Stimulated activated memory B cell treated with anti-CD40 and anti-IgM and Interleukin-4, amounts not matched to agents 10 μg/mL and 1 μg/mL and 100 μg/mL, for 72 hours (primary cell): ENCODE measurements around the gene SLC17A7.

Experiments
- ATAC-seq: fragments of 150-1000 bp; cut with Tn5 transposase; 2 replicates; pipeline ENCODE4 v1.10.0; 2021
- H3K27ac Mint-ChIP-seq: one replicate; pipeline ENCODE4 v1.8.0; 2022; ENCODE audit warnings: mild to moderate bottlenecking, mixed read lengths
- H3K27me3 Mint-ChIP-seq: one replicate; pipeline ENCODE4 v1.8.0; 2022; ENCODE audit warnings: mixed read lengths
- H3K36me3 Mint-ChIP-seq: one replicate; pipeline ENCODE4 v1.8.0; 2022; ENCODE audit warnings: mixed read lengths
- H3K4me1 Mint-ChIP-seq: one replicate; pipeline ENCODE4 v1.8.0; 2022; ENCODE audit warnings: mixed read lengths
- H3K4me3 Mint-ChIP-seq: one replicate; pipeline ENCODE4 v1.8.0; 2022; ENCODE audit warnings: mild to moderate bottlenecking, moderate library complexity, mixed read lengths
- H3K9me3 Mint-ChIP-seq: one replicate; pipeline ENCODE4 v1.8.0; 2022; ENCODE audit warnings: mixed read lengths

SLC17A7 gene

DNA sequence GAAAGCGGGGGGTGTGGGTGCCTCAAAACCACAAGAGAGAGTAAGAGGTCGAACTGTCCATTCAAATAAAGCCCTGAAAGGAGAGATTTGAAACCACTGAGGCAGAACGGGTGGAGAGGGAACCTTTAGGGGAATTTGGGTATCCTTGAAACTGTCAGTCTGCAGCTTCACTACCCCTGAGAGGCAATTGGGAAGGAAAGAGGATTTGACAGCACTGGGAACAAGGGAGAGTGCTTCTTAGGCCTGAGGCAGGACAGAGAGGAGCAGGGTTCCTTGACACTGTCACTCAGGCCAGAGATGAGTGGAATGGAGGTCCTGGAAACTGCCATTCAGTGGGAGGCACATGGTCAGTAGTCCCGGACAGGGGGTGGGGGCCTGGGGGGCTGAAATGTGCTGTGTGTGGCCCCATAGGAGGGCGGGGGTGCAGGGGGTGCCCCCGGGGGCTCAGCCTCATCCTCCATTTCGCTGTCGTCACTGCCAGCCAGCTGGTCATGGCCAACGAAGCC lies 11.1 kb downstream of the SLC17A7 start:
- Mint-ChIP-seq H3K27ac (no peak overlapping the region), H3K4me3 (no peak overlapping the region), H3K27me3 (peaks cover 99% of the 10 kb centered on the region), H3K9me3 (no peaks in the 10 kb centered on the region), H3K4me1 (peaks cover 68% of the 10 kb centered on the region), H3K36me3 (no peaks in the 10 kb centered on the region)
- no peak for ATAC-seq

DNA sequence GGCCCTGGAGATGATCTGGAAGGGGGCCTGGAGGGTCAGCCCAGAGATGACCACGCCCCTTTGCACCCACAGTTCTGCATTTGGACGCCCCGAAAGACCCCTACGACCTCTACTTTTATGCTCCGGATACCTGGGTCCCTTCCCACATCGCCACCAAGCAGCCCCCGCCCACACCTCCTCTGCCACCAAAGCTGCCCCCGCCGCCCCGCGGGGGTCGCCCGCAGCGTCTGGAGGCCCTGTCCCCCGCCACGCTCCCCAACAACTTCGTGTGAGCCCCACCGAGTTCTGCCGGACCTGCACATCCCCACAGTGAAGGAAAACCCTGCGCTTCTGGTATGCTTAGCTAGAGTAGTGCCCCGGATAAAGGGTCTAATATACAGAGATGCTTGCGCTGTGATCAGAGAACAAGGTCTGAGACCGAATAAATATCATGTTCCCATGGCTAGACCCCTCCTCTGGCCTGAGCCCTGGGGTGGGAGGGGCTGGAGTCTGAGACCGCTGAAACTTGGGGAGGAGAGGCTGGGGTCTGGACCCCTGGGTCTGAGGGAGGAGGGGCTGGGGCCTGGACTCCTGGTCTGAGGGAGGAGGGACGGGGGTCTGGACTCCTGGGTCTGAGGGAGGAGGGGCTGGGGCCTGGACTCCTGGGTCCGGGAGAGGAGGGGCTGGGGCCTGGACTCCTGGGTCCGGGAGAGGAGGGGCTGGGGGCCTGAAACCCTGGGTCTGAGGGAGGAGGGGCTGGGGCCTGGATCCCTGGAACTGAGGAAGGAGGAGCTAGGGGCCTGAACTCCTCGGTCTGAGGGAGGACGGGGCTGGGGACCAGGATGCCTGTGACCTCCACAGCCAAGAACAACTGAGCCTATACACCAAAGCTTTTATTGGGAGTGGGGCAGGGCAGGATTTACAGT lies 12.5 kb downstream of the SLC17A7 start:
- H3K27me3 Mint-ChIP-seq, result peaks cover 100% of the 10 kb centered on the region
- peaks cover 71% of the 10 kb centered on the region for H3K4me1 Mint-ChIP-seq
- peak overlapping the region; percentile 42 for H3K4me3 Mint-ChIP-seq
- ATAC-seq, result no peak
- no peaks in the 10 kb centered on the region for H3K9me3 Mint-ChIP-seq
- no peaks in the 10 kb centered on the region for H3K36me3 Mint-ChIP-seq
- H3K27ac Mint-ChIP-seq, result no peak overlapping the region

DNA sequence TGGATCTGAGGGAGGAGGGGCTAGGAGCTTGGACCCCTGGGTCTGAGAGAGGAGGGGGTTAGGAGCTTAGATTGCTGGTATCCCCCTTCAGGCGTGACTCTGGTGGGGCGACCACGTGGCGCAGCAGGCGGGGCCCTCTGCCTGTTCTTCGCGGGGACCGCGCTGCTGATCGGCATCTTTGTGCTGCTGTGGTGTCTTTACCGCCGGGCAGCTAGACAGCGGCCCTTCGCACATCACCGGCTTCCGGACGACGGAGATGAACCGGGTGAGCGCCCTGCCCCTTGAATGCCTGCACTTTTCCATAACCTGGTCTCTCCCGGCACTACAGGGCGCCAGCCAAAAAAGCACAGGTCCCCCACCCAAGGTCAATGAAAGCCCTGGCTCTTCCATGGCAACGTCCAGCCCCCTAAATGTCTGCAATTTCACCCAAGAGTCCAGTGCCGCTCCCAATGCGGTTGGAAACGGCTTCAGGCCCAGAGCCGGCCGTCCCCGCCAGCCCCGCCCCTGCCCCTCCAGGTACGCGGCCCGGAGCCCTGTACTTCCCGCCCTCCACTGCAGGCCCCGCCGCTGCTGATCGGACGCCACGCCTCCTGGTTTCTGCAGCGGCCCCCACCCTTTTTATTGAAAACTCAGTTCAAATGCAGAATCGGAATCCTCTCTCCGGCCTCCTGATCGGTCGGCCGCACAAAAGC lies 13.3 kb downstream of the SLC17A7 start:
- Mint-ChIP-seq H3K4me3 (peak overlapping the region; percentile 42), H3K4me1 (peaks cover 73% of the 10 kb centered on the region), H3K27ac (peak overlapping the region; percentile 53), H3K36me3 (no peaks in the 10 kb centered on the region), H3K9me3 (no peaks in the 10 kb centered on the region), H3K27me3 (peaks cover 100% of the 10 kb centered on the region)
- peak; percentile 59 for ATAC-seq

DNA sequence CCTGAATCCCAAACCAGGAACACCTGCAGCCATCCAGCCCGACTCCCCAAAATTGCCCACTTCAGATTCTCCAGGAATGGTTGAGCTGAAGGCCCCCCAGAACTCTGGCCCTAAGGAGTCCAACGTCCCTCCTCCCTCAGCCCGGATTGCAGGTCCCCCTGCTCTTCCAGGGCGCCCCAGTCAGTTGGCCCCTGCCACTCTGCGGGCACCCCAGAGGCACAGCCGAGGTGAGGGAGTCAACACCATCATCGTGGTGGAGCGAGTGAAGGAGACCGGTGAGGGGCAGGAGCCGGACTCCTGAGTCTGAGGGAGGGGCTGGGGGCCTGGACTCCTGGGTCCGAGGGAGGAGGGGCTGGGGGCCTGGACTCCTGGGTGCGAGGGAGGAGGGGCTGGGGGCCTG lies 14.0 kb downstream of the SLC17A7 start:
- Mint-ChIP-seq H3K9me3 (no peaks in the 10 kb centered on the region), H3K36me3 (no peaks in the 10 kb centered on the region), H3K27me3 (peaks cover 100% of the 10 kb centered on the region), H3K4me1 (peaks cover 73% of the 10 kb centered on the region), H3K27ac (peak overlapping the region; percentile 53), H3K4me3 (peak overlapping the region; percentile 14)
- no peak for ATAC-seq

DNA sequence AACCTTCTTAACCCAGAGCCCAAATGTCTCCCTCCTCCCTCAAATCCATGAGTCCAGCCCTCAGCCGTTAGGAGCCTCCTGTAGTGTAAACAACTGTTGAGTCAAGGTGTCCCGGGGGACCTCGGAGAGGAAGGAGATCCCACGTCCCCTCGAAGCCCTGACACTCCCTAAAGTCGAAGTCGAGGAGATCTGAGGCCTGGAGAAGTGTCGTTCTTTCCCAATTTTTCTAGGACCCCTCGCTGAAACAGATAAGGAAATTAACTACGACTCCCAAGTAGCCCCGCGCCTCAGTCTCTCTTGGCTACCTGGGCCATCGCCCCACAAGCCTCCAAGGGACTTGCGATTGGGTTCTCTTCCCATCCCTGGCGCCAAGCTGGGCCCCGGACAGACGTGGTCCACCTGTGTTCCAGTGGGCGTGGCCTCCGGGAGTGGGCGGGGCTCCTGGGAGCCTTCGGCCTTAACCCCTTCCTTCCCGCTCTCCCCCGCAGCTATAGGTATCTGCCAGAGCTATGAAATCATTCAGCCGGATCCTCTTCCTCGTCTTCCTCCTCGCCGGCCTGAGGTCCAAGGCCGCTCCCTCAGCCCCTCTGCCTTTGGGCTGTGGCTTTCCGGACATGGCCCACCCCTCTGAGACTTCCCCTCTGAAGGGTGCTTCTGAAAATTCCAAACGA lies 15.3 kb downstream of the SLC17A7 start:
- Mint-ChIP-seq H3K27ac (peak overlapping the region; percentile 53), H3K27me3 (peaks cover 100% of the 10 kb centered on the region), H3K9me3 (no peaks in the 10 kb centered on the region), H3K4me1 (peaks cover 79% of the 10 kb centered on the region), H3K36me3 (no peaks in the 10 kb centered on the region), H3K4me3 (no peak overlapping the region)
- ATAC-seq, result no peak

DNA sequence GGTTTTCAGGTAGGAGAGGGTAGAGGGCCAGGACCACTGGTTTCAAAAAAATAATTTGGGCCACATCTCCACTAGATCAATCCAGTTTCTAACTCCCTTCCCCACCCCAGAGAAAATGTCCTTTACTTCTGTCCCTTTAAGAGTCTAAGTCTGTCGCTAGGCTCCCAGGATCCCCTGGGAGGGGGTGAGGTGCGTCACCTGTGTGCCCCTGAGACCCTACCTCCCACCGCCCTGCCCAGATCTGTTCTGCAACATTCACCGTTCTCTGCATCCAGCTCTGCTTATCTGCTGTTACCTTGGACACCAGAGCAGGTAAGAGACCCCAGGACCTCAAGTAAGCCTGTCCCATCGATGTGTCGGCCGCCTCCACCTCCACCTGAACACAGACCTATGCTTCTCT lies 16.1 kb downstream of the SLC17A7 start, which contains the start of gene GFY:
Gene GFY (plus strand): TSS at position 211 of the 400 bp plus-strand sequence. CDS start 1,043 bp downstream, outside the sequence.
- Mint-ChIP-seq H3K27me3 (peaks cover 100% of the 10 kb centered on the region), H3K4me1 (peaks cover 73% of the 10 kb centered on the region), H3K27ac (peak within 1 kb of the TSS; percentile 53), H3K4me3 (no peak within 1 kb of the TSS), H3K9me3 (no peaks in the 10 kb centered on the region), H3K36me3 (no peaks in the 10 kb centered on the region)
- no peak for ATAC-seq

DNA sequence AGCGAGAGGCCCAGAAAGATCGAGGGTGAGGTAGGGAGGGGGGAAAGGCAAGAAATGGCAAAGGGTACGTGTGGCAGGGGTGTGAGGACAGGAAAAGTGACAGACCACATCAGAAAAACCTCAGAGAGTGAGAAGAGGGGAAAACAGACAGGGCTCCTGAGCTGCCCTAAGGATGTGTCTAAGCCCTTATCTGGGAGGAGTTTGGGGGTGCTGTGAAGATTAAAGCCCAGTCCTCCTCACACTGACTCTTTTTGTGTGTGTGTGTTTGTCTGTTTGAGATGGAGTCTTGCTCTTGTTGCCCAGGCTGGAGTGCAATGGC lies 17.4 kb downstream of the SLC17A7 start:
- H3K27me3 Mint-ChIP-seq, result peaks cover 100% of the 10 kb centered on the region
- no peaks in the 10 kb centered on the region for H3K9me3 Mint-ChIP-seq
- H3K4me3 Mint-ChIP-seq, result no peak overlapping the region
- H3K36me3 Mint-ChIP-seq, result no peaks in the 10 kb centered on the region
- H3K4me1 Mint-ChIP-seq, result peaks cover 66% of the 10 kb centered on the region
- no peak for ATAC-seq
- H3K27ac Mint-ChIP-seq, result no peak overlapping the region

DNA sequence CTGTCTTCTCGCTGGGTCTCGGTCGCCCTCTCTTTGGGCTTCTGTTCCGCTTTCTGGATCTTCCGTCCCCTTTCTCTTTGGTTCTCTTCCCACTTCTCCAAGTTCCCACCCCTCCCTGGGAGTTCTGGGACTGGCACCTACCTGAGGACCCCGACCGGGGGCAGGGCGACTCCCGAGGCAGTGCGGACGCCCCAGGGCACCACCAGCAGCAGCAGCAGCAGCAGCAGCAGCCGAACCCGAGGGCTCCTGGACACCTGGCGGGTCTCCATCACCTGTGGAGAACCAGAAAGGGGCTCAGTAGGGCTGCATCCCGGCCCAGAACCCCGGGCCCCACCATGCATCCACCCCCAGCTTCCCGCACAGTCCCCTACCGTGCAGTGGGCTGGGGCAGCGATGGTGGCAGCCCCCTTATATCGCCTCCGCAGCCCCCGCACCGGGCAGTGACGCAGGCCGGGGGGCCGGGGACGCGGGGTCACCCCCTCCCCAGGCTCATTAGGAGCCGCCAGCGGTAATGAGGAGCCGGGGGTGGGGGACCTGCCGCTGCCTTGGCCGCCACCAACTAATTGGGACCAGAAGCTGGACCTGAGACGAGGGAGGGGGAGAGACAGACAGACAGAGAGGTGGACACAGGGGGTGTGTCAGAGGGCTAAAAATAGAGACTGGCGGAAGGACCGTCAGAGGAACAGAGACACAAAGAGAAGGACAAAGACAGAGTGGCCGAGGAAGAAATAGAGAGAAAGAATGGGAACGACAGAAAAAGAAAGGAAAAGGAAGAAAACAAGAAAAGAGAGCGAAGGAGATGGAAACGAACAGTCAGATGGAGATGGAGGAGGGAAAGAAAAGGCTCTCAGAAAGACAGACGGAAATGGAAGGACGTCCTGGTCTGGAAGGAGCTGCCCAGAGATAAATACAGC lies 18.0 kb downstream of the SLC17A7 start, which contains the start of gene PTH2:
Gene PTH2 (minus strand): TSS at position 371 of the 914 bp plus-strand sequence. CDS start 102 bp downstream, at position 269.
- no peaks in the 10 kb centered on the region for H3K9me3 Mint-ChIP-seq
- H3K36me3 Mint-ChIP-seq, result no peaks in the 10 kb centered on the region
- H3K4me3 Mint-ChIP-seq, result peak within 1 kb of the TSS; percentile 72
- H3K27me3 Mint-ChIP-seq, result peaks cover 100% of the 10 kb centered on the region
- no peak within 1 kb of the TSS for H3K27ac Mint-ChIP-seq
- ATAC-seq, result peak; percentile 4
- H3K4me1 Mint-ChIP-seq, result peaks cover 62% of the 10 kb centered on the region

DNA sequence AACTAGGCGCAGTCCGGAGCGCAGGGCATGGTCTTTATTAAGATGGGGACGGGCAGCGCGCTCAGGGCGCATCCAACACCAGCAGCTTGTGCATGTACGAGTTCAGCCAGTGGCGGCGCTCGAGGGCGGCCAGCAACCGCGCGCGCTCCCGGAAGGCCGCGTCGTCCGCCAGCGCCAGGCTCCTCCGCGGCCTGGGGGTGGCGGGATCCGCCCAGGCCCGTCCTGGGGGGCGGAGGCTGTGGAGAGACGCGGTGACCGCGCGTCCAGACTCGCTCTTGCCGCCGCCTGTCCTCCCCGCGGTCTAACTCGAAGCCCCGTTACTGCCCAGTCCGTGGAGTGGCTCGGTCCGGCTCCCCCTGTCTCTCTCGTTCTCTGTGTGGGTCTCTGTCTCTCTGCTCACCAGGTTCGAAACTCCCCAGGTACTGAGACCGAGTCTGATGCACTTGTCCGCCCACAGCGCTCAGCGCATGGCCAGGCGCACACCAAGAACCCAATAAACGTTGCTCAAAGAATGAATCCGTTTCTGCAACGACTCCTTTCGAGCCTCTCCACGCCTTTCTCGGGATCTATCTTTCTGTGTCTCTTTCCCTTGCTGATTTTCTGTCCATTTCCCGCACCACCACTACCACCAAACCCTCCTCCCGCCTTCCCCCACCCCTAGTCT lies 18.8 kb downstream of the SLC17A7 start:
- Mint-ChIP-seq H3K27ac (no peak overlapping the region), H3K4me1 (peaks cover 62% of the 10 kb centered on the region), H3K4me3 (peak overlapping the region; percentile 72), H3K9me3 (no peaks in the 10 kb centered on the region), H3K27me3 (peaks cover 100% of the 10 kb centered on the region), H3K36me3 (no peaks in the 10 kb centered on the region)
- peak; percentile 22 for ATAC-seq

DNA sequence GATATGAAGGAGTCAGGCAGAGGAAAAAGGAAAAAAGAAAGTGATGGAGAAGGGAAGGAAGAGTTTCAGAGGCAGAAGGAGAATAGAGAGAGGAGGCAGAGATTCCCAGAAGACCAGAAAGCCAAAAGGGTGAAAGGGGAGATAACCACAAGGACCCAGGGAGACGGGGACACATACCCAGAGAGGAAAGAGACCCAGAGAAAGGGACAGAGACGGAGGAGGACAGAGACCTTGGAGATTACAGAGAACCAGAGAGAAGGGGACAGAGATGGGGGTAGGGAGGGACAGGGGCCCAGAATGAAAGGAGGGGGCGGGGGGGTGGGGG lies 19.5 kb downstream of the SLC17A7 start:
- Mint-ChIP-seq H3K27me3 (peaks cover 100% of the 10 kb centered on the region), H3K4me1 (peaks cover 59% of the 10 kb centered on the region)
- ATAC-seq, result no peak

DNA sequence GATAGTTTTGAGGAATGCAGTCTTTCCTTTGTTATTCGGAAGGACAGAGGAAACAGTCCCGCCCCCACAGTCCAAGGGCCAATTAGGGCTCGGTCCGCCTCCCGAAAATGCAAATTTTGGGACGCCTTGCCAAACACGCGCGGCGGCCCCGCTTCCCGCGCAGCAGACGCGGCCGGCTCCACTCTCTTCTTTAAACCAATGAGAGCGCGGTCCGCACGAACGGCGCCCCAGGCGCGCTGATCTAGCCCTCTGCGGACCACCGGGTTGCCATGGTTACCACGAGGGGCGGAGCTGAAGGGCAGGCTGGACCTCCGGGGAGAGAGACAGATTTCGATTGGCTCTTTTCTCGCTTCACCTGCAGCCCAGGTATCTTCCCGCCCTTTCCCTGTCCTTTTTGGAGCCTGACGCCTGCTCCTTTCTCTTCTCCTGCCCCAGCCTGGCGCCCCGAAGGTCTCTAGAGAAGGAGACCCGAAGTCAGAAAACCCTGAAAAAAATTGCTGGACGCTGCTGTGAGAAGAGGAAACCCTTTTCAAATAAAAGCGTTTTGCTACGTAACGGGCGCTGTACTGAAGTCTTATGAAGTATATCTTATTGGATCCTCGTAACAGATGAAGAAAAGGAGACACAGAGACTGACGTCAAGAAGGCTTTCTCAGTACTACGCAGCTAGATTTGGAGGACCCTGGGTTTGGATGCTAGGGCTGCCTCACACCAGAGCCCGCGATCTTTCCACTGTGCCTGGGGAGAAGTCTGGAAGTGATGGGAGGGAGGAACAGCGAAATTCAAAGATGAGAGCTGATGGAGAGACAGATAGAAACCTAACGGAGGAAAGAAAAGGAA lies 20.1 kb downstream of the SLC17A7 start:
- Mint-ChIP-seq H3K9me3 (no peaks in the 10 kb centered on the region), H3K27ac (no peak overlapping the region), H3K4me3 (peak overlapping the region; percentile 16), H3K4me1 (peaks cover 53% of the 10 kb centered on the region), H3K36me3 (no peaks in the 10 kb centered on the region), H3K27me3 (peaks cover 98% of the 10 kb centered on the region)
- ATAC-seq, result no peak

More for the DNA sequence above, 19.5 kb downstream of the SLC17A7 start:
- H3K27ac Mint-ChIP-seq, result no peak overlapping the region
- H3K36me3 Mint-ChIP-seq, result no peaks in the 10 kb centered on the region
- H3K4me3 Mint-ChIP-seq, result peak overlapping the region; percentile 16
- no peaks in the 10 kb centered on the region for H3K9me3 Mint-ChIP-seq

DNA sequence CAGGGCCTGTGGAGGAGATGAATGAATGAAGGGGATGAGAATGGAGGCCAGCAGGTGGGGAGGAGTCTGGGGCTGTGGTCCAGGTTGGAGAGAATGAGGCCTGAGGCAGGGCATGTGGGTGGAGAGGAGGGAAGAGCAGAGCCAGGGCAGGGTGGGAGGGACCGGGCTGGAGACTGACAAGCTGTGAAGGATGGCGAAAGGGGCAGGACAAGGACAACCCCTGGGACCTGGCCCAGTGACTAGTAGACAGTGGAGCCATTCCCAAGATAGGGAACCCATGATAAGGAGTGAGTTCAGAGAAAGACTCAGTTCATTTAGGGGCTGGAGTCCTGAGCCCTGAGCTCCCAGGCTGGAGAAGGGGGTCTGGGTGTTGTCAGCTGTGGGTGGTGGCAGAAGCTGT lies 21.1 kb downstream of the SLC17A7 start:
- no peak for ATAC-seq
- Mint-ChIP-seq H3K36me3 (no peaks in the 10 kb centered on the region), H3K4me1 (peaks cover 51% of the 10 kb centered on the region)

DNA sequence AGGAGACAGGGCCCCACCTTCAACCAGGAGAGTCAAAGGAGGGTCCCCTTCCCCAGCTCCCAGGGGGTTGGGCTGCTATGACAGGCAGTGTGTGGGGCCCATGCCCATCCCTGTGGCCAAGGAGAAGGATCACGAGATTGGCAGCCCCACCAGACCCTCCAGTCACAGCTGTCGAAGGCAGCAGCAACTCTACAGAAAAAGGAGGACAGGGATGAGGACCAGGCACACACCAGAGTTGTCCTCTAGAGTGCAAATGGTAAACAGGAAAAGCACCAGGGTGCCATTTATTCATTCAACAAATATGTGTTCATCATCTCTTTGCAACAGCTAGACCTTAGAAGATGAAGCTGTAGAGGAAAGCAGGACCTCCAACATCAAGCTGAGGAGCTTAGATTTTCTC lies 22.2 kb downstream of the SLC17A7 start:
- ATAC-seq, result no peak
- H3K27ac Mint-ChIP-seq, result no peak overlapping the region
- peaks cover 60% of the 10 kb centered on the region for H3K4me1 Mint-ChIP-seq
- no peaks in the 10 kb centered on the region for H3K36me3 Mint-ChIP-seq
- H3K9me3 Mint-ChIP-seq, result no peaks in the 10 kb centered on the region
- peaks cover 77% of the 10 kb centered on the region for H3K27me3 Mint-ChIP-seq
- H3K4me3 Mint-ChIP-seq, result no peak overlapping the region

More for the DNA sequence above, 21.1 kb downstream of the SLC17A7 start:
- no peak overlapping the region for H3K4me3 Mint-ChIP-seq
- H3K9me3 Mint-ChIP-seq, result no peaks in the 10 kb centered on the region
- H3K27me3 Mint-ChIP-seq, result peaks cover 87% of the 10 kb centered on the region
- H3K27ac Mint-ChIP-seq, result no peak overlapping the region
